Astrocyte (in vitro differentiated cells and primary cell): ENCODE measurements around the gene CIC. TPM values are rescaled to one million over a fixed set of nuclear protein-coding genes. Genes with fewer than 3 reads are reported as not detected.

ENCODE experiments used
- DNase-seq: peaks from one replicate; pipeline ENCODE4 v3.0.0-alpha.2; 2010; ENCODE audit warnings: low read depth
- FAIRE-seq: peaks from 2 replicates; lab custom pipeline; 2011; peaks lifted over from hg19 to GRCh38; lab: Jason Lieb, UNC
- H2AFZ ChIP-seq: 2 replicates; pipeline ENCODE4 v1.6.0; 2012; ENCODE audit warnings: low read depth, low read length, inconsistent platforms
- H3K27ac ChIP-seq: 2 replicates; pipeline ENCODE4 v1.5.1; 2011; ENCODE audit warnings: low read depth, low read length, inconsistent platforms
- H3K27me3 ChIP-seq: 2 replicates; pipeline ENCODE4 v1.6.0; 2011; ENCODE audit warnings: low read length, inconsistent platforms; ENCODE audit not compliant: insufficient read depth
- H3K36me3 ChIP-seq: 2 replicates; pipeline ENCODE4 v1.5.1; 2011; ENCODE audit warnings: low read length, inconsistent platforms; ENCODE audit not compliant: insufficient read depth
- H3K4me1 ChIP-seq: 2 replicates; pipeline ENCODE4 v1.5.1; 2011; ENCODE audit warnings: low read length, inconsistent platforms; ENCODE audit not compliant: insufficient read depth
- H3K4me2 ChIP-seq: 2 replicates; pipeline ENCODE4 v1.6.0; 2012; ENCODE audit warnings: low read length, inconsistent platforms
- H3K4me3 ChIP-seq: 2 replicates; pipeline ENCODE4 v1.5.1; 2011; ENCODE audit warnings: low read depth, mild to moderate bottlenecking, low read length, inconsistent platforms; ENCODE audit not compliant: insufficient read depth
- H3K79me2 ChIP-seq: 2 replicates; pipeline ENCODE4 v1.6.0; 2012; ENCODE audit warnings: mild to moderate bottlenecking, low read length, inconsistent platforms; ENCODE audit not compliant: insufficient read depth
- H3K9ac ChIP-seq: 2 replicates; pipeline ENCODE4 v1.6.0; 2012; ENCODE audit warnings: mild to moderate bottlenecking, low read length, inconsistent platforms
- H3K9me3 ChIP-seq: 2 replicates; pipeline ENCODE4 v1.5.1; 2012; ENCODE audit warnings: low read depth, mild to moderate bottlenecking, low read length, inconsistent platforms; ENCODE audit not compliant: insufficient read depth
- H4K20me1 ChIP-seq: 2 replicates; pipeline ENCODE4 v1.6.0; 2012; ENCODE audit warnings: low read length, inconsistent platforms; ENCODE audit not compliant: insufficient read depth
- H3K27ac Mint-ChIP-seq: one replicate; pipeline ENCODE4 v1.8.0; 2021; ENCODE audit warnings: mild to moderate bottlenecking, mixed read lengths; ENCODE audit not compliant: unreplicated experiment
- H3K27me3 Mint-ChIP-seq: one replicate; pipeline ENCODE4 v1.8.0; 2021; ENCODE audit warnings: low read depth, mixed read lengths; ENCODE audit not compliant: unreplicated experiment
- H3K36me3 Mint-ChIP-seq: one replicate; pipeline ENCODE4 v1.8.0; 2021; ENCODE audit warnings: low read depth, mixed read lengths; ENCODE audit not compliant: unreplicated experiment
- H3K4me1 Mint-ChIP-seq: one replicate; pipeline ENCODE4 v1.8.0; 2021; ENCODE audit warnings: low read depth, mixed read lengths; ENCODE audit not compliant: unreplicated experiment
- H3K4me3 Mint-ChIP-seq: one replicate; pipeline ENCODE4 v1.8.0; 2021; ENCODE audit warnings: mild to moderate bottlenecking, moderate library complexity, mixed read lengths; ENCODE audit not compliant: unreplicated experiment
- H3K9me3 Mint-ChIP-seq: one replicate; pipeline ENCODE4 v1.8.0; 2021; ENCODE audit warnings: mild to moderate bottlenecking, mixed read lengths; ENCODE audit not compliant: unreplicated experiment
- CTCF ChIP-seq: IDR thresholded peaks from 2 replicates; pipeline ENCODE4 v1.5.1; 2011; ENCODE audit warnings: low read depth, mild to moderate bottlenecking, inconsistent platforms, low read length, moderate library complexity; ENCODE audit not compliant: insufficient read depth
- EZH2 ChIP-seq: IDR thresholded peaks from 2 replicates; pipeline ENCODE4 v1.6.1; 2012; ENCODE audit warnings: mild to moderate bottlenecking, low read length, inconsistent platforms; ENCODE audit not compliant: insufficient read depth
- total RNA-seq: library from RNA; stranded (reverse); gene quantifications from 2 replicates; pipeline ENCODE4 v1.2.1, GENCODE V29; 2021

CIC gene
- total RNA-seq, 1 donor from 2014 or later: 78.5 TPM

- H2AFZ ChIP-seq: no peak overlapping the region
Measured at GRCh38 chr19:42286349-42287016, 17.4 kb downstream of the CIC start.

GRCh38 chr19:42287017-42287826, 18.2 kb downstream of the CIC start:
- no peak overlapping the region for H3K4me3 ChIP-seq
- H3K27me3 Mint-ChIP-seq: no peaks in the 10 kb centered on the region
- FAIRE-seq (no peak), DNase-seq (no peak)
- no peak overlapping the region for H2AFZ ChIP-seq
- no peak overlapping the region for H3K4me2 ChIP-seq
- peaks cover 2% of the 10 kb centered on the region for H3K9me3 Mint-ChIP-seq
- H3K4me1 Mint-ChIP-seq: peaks cover 15% of the 10 kb centered on the region
- no peak overlapping the region for H3K9ac ChIP-seq
- TF ChIP-seq CTCF (no peak), EZH2 (no peak)
- no peak overlapping the region for H3K27ac ChIP-seq
- H3K36me3 Mint-ChIP-seq: peaks cover 4% of the 10 kb centered on the region
- no peak overlapping the region for H3K4me3 Mint-ChIP-seq
- no peaks in the 10 kb centered on the region for H3K9me3 ChIP-seq
- H3K27me3 ChIP-seq: no peaks in the 10 kb centered on the region
- H3K4me1 ChIP-seq: peaks cover 33% of the 10 kb centered on the region
- H4K20me1 ChIP-seq: peaks cover 81% of the 10 kb centered on the region
- H3K79me2 ChIP-seq: peaks cover 44% of the 10 kb centered on the region
- no peak overlapping the region for H3K27ac Mint-ChIP-seq
- H3K36me3 ChIP-seq: peaks cover 15% of the 10 kb centered on the region

More at GRCh38 chr19:42286349-42287016, 17.4 kb downstream of the CIC start:
- peaks cover 4% of the 10 kb centered on the region for H3K36me3 Mint-ChIP-seq
- Histone ChIP-seq H3K4me2 (peak overlapping the region; percentile 100), H3K36me3 (peaks cover 15% of the 10 kb centered on the region), H3K27me3 (no peaks in the 10 kb centered on the region), H3K9ac (peak overlapping the region; percentile 87), H3K9me3 (no peaks in the 10 kb centered on the region), H3K27ac (no peak overlapping the region), H3K79me2 (peaks cover 47% of the 10 kb centered on the region), H3K4me1 (peaks cover 40% of the 10 kb centered on the region), H3K4me3 (no peak overlapping the region), H4K20me1 (peaks cover 74% of the 10 kb centered on the region)
- H3K4me3 Mint-ChIP-seq: peak overlapping the region; percentile 87
- no peak for FAIRE-seq
- H3K27me3 Mint-ChIP-seq: no peaks in the 10 kb centered on the region
- H3K9me3 Mint-ChIP-seq: peaks cover 2% of the 10 kb centered on the region
- no peak overlapping the region for H3K27ac Mint-ChIP-seq
- TF ChIP-seq EZH2 (no peak), CTCF (no peak)
- H3K4me1 Mint-ChIP-seq: peaks cover 21% of the 10 kb centered on the region
- no peak for DNase-seq

- H3K27ac Mint-ChIP-seq: no peak overlapping the region
- no peak overlapping the region for H3K4me3 ChIP-seq
- H3K27me3 ChIP-seq: no peaks in the 10 kb centered on the region
- H3K36me3 ChIP-seq: peaks cover 15% of the 10 kb centered on the region
- H2AFZ ChIP-seq: no peak overlapping the region
- peaks cover 83% of the 10 kb centered on the region for H4K20me1 ChIP-seq
- peaks cover 2% of the 10 kb centered on the region for H3K9me3 Mint-ChIP-seq
- FAIRE-seq (no peak), DNase-seq (no peak)
- H3K27me3 Mint-ChIP-seq: no peaks in the 10 kb centered on the region
- H3K79me2 ChIP-seq: peaks cover 44% of the 10 kb centered on the region
- no peak overlapping the region for H3K4me3 Mint-ChIP-seq
- TF ChIP-seq EZH2: no peak
- no peak for TF ChIP-seq CTCF
- no peak overlapping the region for H3K4me2 ChIP-seq
- H3K4me1 ChIP-seq: peaks cover 28% of the 10 kb centered on the region
- H3K36me3 Mint-ChIP-seq: peaks cover 4% of the 10 kb centered on the region
- no peak overlapping the region for H3K27ac ChIP-seq
- H3K9me3 ChIP-seq: no peaks in the 10 kb centered on the region
- no peak overlapping the region for H3K9ac ChIP-seq
- H3K4me1 Mint-ChIP-seq: peaks cover 11% of the 10 kb centered on the region
Measured at GRCh38 chr19:42287827-42288107, 18.7 kb downstream of the CIC start.
